NCI-H526 treated with DMSO at 0.1 percent for 48 hours (cell line): Measurements from ENCODE around the gene VSTM2B.
A peak's percentile ranks its signal among the peaks of the same experiment; 100 is the strongest.

Experiments used
- DNase-seq: peaks from one replicate; lab custom pipeline; 2025; lab: John Stamatoyannopoulos, UW

Gene VSTM2B

GRCh38 chr19:29566496-29567054, 40.8 kb downstream of the VSTM2B start:
- no peak for DNase-seq

DNA sequence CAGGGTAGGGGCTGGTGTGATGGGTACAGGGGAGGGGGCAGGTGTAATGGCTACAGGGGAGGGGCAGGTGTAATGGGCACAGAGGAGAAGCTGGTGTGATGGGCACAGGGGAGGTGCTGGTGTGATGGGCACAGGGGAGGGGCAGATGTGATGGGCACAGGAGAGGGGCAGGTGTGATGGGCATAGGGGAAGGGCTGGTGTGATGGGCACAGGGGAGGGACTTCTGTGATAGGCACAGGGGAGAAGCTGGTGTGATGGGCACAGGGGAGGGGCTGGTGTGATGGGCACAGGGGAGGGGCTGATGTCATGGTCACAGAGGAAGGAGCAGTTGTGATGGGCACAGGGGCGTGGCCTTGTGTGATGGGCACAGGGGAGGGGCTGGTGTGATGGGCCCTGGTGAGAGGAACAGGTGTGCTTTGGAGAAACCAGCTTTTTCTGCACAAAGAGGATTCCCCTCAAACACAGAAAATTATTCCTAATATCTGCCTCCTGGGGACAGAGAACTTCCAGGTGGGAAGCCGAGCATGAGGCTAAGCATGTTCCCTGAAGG, 41.6 kb downstream of the VSTM2B start:
- DNase-seq, result no peak

DNA sequence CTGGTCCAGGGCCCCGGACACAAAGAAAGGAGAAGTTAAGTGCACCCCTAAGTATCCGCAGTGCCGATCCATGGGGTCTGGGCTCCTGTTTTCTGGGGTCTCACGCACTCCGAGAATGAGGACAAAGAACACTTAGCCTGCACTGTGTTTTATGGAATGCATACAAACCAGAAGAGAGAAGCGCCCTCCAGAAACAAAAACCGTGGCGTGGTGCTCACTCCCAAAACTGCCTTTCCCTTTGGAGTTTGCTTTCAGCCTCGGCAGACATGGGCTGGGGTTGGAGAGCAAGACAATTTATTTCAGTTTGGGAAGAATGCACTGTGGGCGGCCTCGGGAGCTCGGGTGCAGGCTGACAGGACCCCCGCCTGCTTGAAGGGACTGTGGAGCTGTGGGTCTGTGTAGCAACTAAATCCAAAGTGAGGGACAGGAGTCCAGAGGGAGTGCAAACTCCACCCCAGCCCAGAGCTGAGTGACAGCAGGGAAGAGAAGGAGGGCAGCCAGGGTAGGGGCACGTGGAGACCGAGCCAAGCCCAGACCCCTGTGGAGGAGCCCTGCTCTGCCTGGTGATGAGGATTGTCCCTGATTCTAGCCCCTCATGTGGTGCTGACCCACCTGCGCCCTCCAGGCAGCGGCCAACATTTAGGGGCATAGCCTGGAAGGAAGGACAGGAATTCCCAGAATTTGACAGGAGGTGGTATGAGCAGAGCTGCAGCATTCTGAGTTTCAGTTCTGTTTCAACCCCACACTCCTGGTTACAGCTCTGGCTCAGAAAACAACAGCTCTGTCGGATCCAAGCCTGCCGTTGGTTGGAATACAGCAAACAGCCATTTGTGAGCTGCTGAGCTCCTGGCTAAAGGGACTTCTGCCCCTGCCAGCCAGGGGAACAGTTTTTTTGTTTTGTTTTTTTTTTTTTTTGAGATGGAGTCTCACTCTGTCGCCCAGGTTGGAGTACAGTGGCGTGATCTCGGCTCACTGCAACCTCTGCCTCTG, 42.5 kb downstream of the VSTM2B start:
- DNase-seq, result no peak

- DNase-seq, result no peak
Observed at GRCh38 chr19:29569038-29569911, 43.5 kb downstream of the VSTM2B start.

GRCh38 chr19:29571181-29571580, 45.4 kb downstream of the VSTM2B start:
- no peak for DNase-seq

DNA sequence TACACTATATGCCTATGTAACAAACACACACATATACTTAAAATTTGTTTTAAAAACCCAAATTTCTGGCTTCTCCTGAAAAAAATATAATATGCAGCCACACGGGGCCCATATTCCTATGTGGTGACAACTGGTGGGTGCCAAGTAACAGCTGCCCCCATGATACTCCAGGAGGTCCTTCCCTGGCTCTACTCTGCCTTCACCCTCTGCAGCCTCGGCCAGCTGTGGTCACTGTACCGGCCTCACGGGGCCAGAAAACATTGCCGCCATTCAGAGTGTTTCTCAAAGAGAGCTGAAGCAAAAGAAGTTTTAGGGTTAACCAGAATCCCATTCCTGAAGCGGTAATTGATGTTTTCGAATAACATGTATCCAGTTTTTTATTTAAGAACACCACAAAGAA, 47.7 kb downstream of the VSTM2B start:
- no peak for DNase-seq

DNA sequence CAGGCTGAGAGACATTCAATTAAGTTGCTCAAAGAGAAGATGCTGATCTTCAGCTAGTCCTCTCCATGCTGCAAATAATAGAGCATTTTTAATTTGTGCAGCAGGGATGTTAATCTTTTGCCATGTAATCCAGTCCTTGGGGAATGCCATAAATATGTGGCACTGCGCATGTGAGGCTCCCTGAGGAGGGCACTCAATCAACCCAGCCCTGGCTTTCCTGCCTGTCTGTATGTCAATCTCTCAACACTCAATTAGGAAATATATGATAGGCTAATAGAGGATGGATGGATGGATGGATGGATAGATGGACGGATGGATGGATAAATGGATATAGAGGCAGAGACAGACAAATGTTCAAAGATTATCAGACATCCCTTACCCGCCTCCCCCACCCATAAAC, 48.7 kb downstream of the VSTM2B start:
- no peak for DNase-seq

DNA sequence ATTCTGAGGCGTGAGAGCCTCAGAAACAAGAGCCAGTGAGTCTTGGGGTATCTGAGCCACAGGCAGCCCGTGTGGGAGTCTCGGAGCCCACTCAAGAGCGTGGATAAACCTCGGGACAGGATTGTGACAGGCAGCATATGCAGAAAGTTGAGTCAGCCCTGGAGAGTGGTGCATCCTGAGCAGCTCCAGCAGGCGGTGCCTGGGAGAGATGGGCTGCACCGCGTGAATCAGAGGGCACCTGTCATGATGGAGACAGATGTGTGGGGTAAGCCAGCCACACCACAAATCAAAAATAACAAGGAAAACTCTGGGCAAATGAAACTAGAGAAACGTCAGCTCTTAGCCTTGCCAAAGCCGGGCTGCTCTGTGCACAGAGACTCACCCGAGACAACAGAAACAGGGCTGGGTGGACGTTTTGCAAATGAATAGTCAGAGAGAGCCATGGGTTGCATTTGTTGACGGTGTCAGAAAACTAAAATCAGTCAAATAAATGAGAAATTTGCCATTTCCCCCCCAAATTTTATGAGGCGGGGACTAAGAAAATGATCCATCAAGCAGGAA, 50.3 kb downstream of the VSTM2B start:
- DNase-seq, result no peak

DNA sequence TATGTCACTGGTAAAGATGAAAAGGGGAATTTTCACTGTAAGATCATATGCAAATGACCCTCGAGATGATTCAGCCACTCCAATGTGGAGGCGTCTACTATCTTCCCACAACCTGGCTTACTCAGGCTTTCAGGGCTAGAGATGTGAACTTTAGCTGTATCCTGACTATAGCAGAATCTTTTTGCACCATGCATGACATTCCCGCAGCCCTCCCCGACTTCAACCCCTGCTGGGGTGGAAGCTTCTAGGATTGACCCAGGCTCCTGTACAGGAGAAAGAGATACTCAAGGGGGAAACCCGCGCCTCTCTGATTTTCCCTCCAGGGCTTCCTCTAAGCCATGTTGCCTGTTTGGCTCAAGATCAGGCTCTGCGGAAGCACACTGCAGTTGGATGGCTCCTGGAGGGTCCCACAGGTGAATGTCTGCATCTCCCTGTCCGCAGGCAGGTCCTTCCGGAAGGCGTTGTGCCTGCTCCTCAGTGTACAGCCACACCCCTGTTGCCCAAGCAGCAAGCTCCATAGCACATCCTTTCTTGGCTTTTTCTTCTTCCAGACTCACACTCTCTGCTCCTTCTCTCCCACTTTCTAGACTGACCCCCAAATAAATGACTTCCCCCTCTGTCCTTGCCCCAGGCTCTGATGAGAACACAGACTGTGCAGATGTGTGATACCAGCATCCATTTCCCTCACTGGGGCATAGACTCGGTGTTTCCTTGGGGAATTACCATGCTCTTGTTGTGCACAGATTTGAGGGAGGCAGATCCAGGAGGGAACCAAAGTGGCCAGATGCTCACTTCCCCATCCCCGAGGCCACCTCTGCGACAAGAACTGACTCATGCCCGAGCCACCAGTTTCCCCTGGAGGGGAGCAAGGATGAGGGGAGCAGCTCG, 51.2 kb downstream of the VSTM2B start:
- peak; percentile 17 for DNase-seq

DNA sequence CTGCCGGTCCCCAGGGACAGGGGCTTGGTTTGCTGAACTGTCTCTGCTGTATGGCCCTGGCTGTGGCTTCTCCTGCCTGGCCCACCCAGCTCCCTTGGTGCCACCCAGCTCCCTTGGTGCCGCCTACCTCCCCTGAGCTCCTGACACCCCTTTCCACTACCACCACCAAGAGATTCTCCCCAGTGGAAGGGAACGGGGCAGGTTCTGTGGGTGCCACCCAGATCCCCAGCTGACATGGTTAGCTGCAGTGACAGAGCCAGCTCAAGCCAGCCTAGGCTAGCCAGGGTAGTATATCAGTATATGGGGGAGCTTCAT, 51.8 kb downstream of the VSTM2B start:
- no peak for DNase-seq

- DNase-seq, result no peak
Observed at GRCh38 chr19:29578349-29578748, 52.6 kb downstream of the VSTM2B start.

GRCh38 chr19:29579308-29579910, 53.6 kb downstream of the VSTM2B start:
- no peak for DNase-seq

DNA sequence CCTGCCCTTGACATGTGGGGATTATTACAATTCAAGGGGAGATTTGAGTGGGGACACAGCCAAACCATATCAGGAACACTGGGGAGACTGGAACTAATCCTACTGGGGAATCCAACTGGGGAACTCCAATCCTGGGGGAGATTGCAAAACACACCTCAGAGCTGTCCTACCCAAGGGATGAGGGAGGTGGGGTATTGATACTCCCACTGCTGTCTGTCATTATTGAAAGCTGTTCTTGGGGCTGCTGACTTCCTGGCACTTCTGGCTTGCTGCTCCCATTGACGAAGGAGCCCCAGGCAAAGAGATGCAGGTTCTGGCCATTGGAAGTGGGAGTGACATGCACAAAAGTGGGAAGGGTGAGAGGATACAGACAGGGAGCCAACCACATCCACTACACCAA, 55.6 kb downstream of the VSTM2B start:
- DNase-seq, result no peak

DNA sequence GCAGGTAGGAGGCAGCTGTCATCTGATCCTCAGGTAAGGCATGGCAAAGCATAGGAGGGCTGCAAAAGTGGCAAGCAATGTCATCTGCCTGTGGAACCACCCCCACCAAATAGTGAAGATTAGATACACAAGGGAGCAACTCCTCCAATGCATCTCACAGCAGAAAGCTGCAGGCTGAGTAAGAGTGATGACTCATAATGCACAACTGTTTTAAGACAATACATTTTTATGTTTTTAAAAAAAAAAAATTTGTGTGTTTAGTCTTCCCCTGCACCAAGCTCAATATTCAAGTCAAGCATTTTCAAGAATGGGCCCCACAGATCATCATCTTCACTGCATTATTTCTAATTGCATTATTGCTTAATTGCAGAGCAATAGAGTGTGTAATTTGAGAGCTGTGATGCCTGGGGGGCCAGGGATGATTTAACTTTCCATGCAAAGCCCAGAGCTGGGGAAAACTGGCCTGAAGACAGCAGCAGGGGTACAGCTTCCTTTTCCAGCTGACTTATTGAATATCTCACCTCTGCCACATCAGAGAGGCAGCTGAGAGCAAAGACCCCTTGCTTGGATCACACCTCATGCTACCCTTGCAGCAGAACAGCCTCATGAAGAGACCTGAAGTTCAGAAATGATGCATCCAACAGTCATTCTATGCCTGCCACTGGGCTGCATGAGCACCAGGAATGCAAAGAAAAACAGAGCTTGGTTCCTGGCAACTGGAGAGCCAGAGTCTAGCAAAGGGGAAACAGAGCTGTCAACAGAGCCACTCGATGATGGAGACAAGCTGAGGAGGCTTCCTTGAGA, 57.6 kb downstream of the VSTM2B start:
- DNase-seq, result no peak

- no peak for DNase-seq
Observed at GRCh38 chr19:29586401-29586800, 60.6 kb downstream of the VSTM2B start.

GRCh38 chr19:29587059-29587458, 61.3 kb downstream of the VSTM2B start:
- no peak for DNase-seq

DNA sequence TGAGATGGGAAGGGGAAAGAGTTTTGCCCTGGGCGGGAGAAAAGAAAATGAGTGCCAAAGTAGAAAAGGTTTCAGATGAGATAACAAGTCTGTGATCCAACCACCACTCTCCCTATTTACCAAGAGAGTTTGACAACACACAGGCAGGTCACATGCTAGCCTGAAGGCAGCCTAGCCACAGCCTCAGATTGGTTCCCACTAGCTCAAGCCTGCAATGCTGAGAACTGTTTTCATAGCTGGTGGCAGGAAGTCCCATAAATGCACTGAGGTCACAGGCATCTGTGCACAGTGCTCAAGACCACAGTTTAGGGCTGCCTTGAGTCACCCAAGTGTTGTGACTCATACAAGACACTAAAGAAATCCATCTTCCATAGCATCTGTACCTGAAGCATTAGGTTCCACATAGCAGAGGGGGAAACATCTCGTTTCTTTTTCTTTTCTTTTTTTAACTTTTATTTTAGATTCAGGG, 61.8 kb downstream of the VSTM2B start:
- no peak for DNase-seq

DNA sequence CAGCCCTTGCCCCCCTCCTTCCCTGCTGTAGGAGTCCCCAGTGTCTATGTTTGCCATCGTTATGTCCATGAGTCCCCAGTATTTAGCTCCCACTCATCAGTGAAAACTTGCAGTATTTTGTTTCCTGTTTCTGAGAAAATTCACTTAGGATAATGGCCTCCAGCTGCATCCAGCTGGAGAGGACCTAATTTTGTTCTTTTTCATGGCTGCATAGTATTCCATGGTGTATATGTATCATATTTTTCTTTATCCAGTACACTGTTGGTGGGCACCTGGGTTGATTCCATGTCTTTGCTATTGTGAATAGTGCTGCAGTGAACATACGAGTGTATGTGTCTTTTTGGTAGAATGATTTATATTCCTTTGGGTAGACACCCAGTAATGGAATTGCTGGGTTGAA, 62.3 kb downstream of the VSTM2B start:
- no peak for DNase-seq

- DNase-seq, result peak; percentile 7
Observed at GRCh38 chr19:29590278-29590677, 64.5 kb downstream of the VSTM2B start.

- DNase-seq, result no peak
Observed at GRCh38 chr19:29591670-29592069, 65.9 kb downstream of the VSTM2B start.
